ENCODE data around the gene AHSP. TPM values are rescaled to one million over a fixed set of nuclear protein-coding genes. Genes with fewer than 3 reads are reported as not detected.
"Not testable (repeated sequence)": the region's sequence is repeated elsewhere in the genome, so short reads cannot be mapped to it uniquely, and the experiment has no call there.

The AHSP gene
- 3.0 TPM for polyA plus RNA-seq (ENCODE audit: insufficient read length)
- long read RNA-seq, donor 1, transcript AHSP-201 (3 exons, 524 nt): major isoform, 8 of 8 reads
- long read RNA-seq, donor 1, partial matches to known transcripts: 0 of 8 reads
- long read RNA-seq, donor 1, other reads (novel, unspliced or antisense): 0 of 8 reads
- long read RNA-seq, donor 2, transcript AHSP-201 (3 exons, 524 nt): major isoform, 6 of 6 reads
- long read RNA-seq, donor 2, partial matches to known transcripts: 0 of 6 reads
- long read RNA-seq, donor 2, other reads (novel, unspliced or antisense): 0 of 6 reads
- long read RNA-seq, donor 3, partial matches to known transcripts: 0 of 1 reads
- long read RNA-seq, donor 3, other reads (novel, unspliced or antisense): 0 of 1 reads
- long read RNA-seq, donor 4, partial matches to known transcripts: 0 of 1 reads
- long read RNA-seq, donor 4, other reads (novel, unspliced or antisense): 0 of 1 reads
- long read RNA-seq, donor 5, transcript AHSP-201 (3 exons, 524 nt): major isoform, 10 of 10 reads
- long read RNA-seq, donor 5, partial matches to known transcripts: 0 of 10 reads
- long read RNA-seq, donor 5, other reads (novel, unspliced or antisense): 0 of 10 reads
- long read RNA-seq, donor 6, transcript AHSP-201 (3 exons, 524 nt): major isoform, 6 of 7 reads
- long read RNA-seq, donor 6, partial matches to known transcripts: 0 of 7 reads
- long read RNA-seq, donor 6, other reads (novel, unspliced or antisense): 0 of 7 reads
- long read RNA-seq, donor 7, transcript AHSP-201 (3 exons, 524 nt): major isoform, 11 of 12 reads
- long read RNA-seq, donor 7, partial matches to known transcripts: 0 of 12 reads
- long read RNA-seq, donor 7, other reads (novel, unspliced or antisense): 0 of 12 reads
- long read RNA-seq, donor 8, partial matches to known transcripts: 0 of 1 reads
- long read RNA-seq, donor 8, other reads (novel, unspliced or antisense): 0 of 1 reads

- DNase-seq: no peak
Measured at GRCh38 chr16:31527734-31528274, at the start of gene AHSP. AHSP (plus strand) TSS chr16:31527900; CDS start chr16:31528140, 240 bp downstream.

- no peak for DNase-seq
Measured at GRCh38 chr16:31478956-31479355, 48.7 kb upstream of the AHSP start.

- no peak for DNase-seq
Measured at GRCh38 chr16:31479751-31480150, 47.9 kb upstream of the AHSP start.

- no peak for DNase-seq
Measured at GRCh38 chr16:31480851-31481536, 46.7 kb upstream of the AHSP start.

- no peak for DNase-seq
Measured at GRCh38 chr16:31483081-31483480, 44.6 kb upstream of the AHSP start, which contains the start of gene SLC5A2. SLC5A2 (plus strand) TSS chr16:31483123; CDS start chr16:31483137, 14 bp downstream.

- not testable (repeated sequence) for DNase-seq
Measured at GRCh38 chr16:31484048-31484447, 43.7 kb upstream of the AHSP start.

- no peak for DNase-seq
Measured at GRCh38 chr16:31484491-31485171, 43.1 kb upstream of the AHSP start.

- no peak for DNase-seq
Measured at GRCh38 chr16:31485571-31485970, 42.1 kb upstream of the AHSP start.

GRCh38 chr16:31486045-31486444, 41.7 kb upstream of the AHSP start:
- DNase-seq: no peak

- no peak for DNase-seq
Measured at GRCh38 chr16:31487071-31487719, 40.5 kb upstream of the AHSP start.

GRCh38 chr16:31487720-31488467, 39.8 kb upstream of the AHSP start:
- DNase-seq: no peak

GRCh38 chr16:31488468-31489297, 39.0 kb upstream of the AHSP start:
- DNase-seq: no peak

- no peak for DNase-seq
Measured at GRCh38 chr16:31489298-31489564, 38.5 kb upstream of the AHSP start.

GRCh38 chr16:31489616-31490584, 37.8 kb upstream of the AHSP start:
- no peak for DNase-seq

- DNase-seq: no peak
Measured at GRCh38 chr16:31491778-31492418, 35.8 kb upstream of the AHSP start.

- DNase-seq: no peak
Measured at GRCh38 chr16:31493506-31494125, 34.1 kb upstream of the AHSP start.

- DNase-seq: no peak
Measured at GRCh38 chr16:31496670-31497069, 31.0 kb upstream of the AHSP start.

Data from left kidney (tissue), 8 donors.